ENCODE measurements around the gene CHST11. TPM values are rescaled to one million over a fixed set of nuclear protein-coding genes. Genes with fewer than 3 reads are reported as not detected.

The CHST11 gene
- total RNA-seq, 1 experiment from 2014 or later = 6.7 TPM

DNA sequence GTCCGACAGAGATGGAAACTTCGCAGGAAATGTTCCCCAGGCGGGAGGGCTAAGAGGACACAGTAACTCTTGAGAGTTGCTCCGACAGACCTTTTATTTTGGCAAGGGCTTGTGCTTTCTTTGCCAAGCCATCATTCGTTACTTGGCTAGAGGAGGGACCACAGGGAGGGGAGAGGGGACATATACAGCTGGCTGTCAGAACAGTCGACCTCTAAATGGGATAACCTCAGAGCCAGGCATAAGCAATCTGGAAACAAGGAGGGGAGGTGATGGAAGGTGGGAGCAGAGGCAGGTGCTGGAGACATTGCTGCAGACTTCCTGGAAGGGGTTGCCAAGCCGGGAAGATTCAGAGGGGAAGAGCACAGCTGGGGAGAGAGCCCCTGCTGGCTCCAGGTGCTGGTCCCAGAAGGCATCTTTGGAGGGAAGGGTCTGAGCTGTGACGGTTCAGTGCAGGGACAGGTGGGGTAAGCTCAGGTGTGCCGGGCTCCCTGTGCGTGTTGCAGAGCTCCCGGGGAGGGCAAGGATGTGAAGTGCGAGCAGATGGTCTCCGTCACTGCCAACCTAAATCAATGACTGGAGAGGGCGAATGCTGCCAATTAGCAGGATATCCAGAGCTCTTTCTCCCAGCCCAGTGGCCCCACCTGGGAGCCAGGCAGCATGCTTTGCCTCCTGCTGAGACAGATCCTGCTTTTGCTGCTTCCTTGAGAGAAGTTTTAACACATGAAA, 50.1 kb downstream of the CHST11 start:
- no peak overlapping the region for H4K8ac ChIP-seq (replicated peaks; ENCODE audit: insufficient read length, low read depth, low read length)
- H3K9me3 ChIP-seq (ENCODE audit: control insufficient read depth, low read depth, low read length) = no peaks in the 10 kb centered on the region
- H2BK120ac ChIP-seq (ENCODE audit: low read depth, low read length, poor library complexity, severe bottlenecking) = no peak overlapping the region
- H3K4me1 ChIP-seq (ENCODE audit: insufficient read depth, low read length) = peaks cover 2% of the 10 kb centered on the region; the same call in 1 of the 2 replicates
- H2BK5ac ChIP-seq (ENCODE audit: insufficient read length, low read length) = no peak overlapping the region
- Mint-ChIP-seq H3K27me3 (ENCODE audit: low read depth) (no peaks in the 10 kb centered on the region), H3K4me3 (peak overlapping the region in 1 of 2 experiments; percentile 59; a peak in 3 of 5 replicates), H3K4me1 (peaks cover 33 to 46% of the 10 kb centered on the region in 2 experiments), H3K36me3 (ENCODE audit: insufficient read depth in 1 of 3, low read depth in 3 of 3) (peaks cover 0 to 7% (median 0%) of the 10 kb centered on the region in 3 experiments; a peak in 2 of 7 replicates), H3K9me3 (no peaks in the 10 kb centered on the region; a peak in 2 of 5 replicates), H3K27ac (peak overlapping the region; percentile 44 to 65 (median 48); a peak in 3 of 7 replicates)
- WGBS (ENCODE audit: extremely low coverage, insufficient read length, low lambda C conversion rate) = no CpG with 5 or more reads among the region's 14 CpGs
- H2AK5ac ChIP-seq (ENCODE audit: insufficient read length, low read length) = no peak overlapping the region
- H3T11ph ChIP-seq (ENCODE audit: low read length) = no peak overlapping the region
- H2BK12ac ChIP-seq (ENCODE audit: insufficient read length, low read depth, low read length) = no peak overlapping the region
- H3K79me1 ChIP-seq (ENCODE audit: insufficient read depth, low read depth, low read length, poor library complexity, severe bottlenecking) = no peaks in the 10 kb centered on the region
- H2BK15ac ChIP-seq (ENCODE audit: low read depth, low read length) = no peak overlapping the region
- no peak overlapping the region for H3K9ac ChIP-seq (ENCODE audit: extremely low read depth, insufficient read length, low read length)
- no peaks in the 10 kb centered on the region for H3K79me2 ChIP-seq (ENCODE audit: insufficient read depth, low read length)
- H4K5ac ChIP-seq (ENCODE audit: insufficient read length, low read depth, low read length) = no peak overlapping the region
- no peak overlapping the region for H3K56ac ChIP-seq (ENCODE audit: insufficient read length, low read depth, low read length)
- H3K18ac ChIP-seq (ENCODE audit: insufficient read length, low read depth, low read length) = no peak overlapping the region
- no peak overlapping the region for H3K23ac ChIP-seq (ENCODE audit: insufficient read length, low read depth, low read length)
- no peak for TF ChIP-seq CTCF (conservative IDR thresholded peaks at IDR 0.05)
- H2BK20ac ChIP-seq (ENCODE audit: low read depth, low read length, poor library complexity, severe bottlenecking) = no peak overlapping the region
- H3K27me3 ChIP-seq (ENCODE audit: insufficient read depth, low read length) = no peaks in the 10 kb centered on the region
- DNase-seq = peak; percentile 72
- no peak overlapping the region for H3K4ac ChIP-seq (ENCODE audit: low read depth, low read length)
- H2AFZ ChIP-seq (ENCODE audit: low read length) = no peak overlapping the region
- no peak overlapping the region for H3K14ac ChIP-seq (ENCODE audit: insufficient read depth, low read length)
- H3K27ac ChIP-seq (ENCODE audit: insufficient read length, low read depth, low read length) = no peak overlapping the region
- H4K91ac ChIP-seq (ENCODE audit: insufficient read length, low read depth, low read length) = no peak overlapping the region
- no peak overlapping the region for H3K4me2 ChIP-seq (ENCODE audit: insufficient read depth, insufficient read length, low read length)
- H3K23me2 ChIP-seq (ENCODE audit: insufficient read length, low read depth, low read length, poor library complexity, severe bottlenecking) = no peaks in the 10 kb centered on the region
- no peaks in the 10 kb centered on the region for H4K20me1 ChIP-seq (ENCODE audit: control insufficient read depth, insufficient read depth, insufficient read length)
